HG03066 (cell line): Measurements from ENCODE around the gene ARAP1.

ENCODE experiments used
- ATAC-seq: cut with Tn5 transposase; IDR thresholded peaks from one replicate; pipeline ENCODE4 v1.9.1; 2021; ENCODE audit warnings: low read depth; ENCODE audit not compliant: unreplicated experiment

ARAP1 gene

DNA sequence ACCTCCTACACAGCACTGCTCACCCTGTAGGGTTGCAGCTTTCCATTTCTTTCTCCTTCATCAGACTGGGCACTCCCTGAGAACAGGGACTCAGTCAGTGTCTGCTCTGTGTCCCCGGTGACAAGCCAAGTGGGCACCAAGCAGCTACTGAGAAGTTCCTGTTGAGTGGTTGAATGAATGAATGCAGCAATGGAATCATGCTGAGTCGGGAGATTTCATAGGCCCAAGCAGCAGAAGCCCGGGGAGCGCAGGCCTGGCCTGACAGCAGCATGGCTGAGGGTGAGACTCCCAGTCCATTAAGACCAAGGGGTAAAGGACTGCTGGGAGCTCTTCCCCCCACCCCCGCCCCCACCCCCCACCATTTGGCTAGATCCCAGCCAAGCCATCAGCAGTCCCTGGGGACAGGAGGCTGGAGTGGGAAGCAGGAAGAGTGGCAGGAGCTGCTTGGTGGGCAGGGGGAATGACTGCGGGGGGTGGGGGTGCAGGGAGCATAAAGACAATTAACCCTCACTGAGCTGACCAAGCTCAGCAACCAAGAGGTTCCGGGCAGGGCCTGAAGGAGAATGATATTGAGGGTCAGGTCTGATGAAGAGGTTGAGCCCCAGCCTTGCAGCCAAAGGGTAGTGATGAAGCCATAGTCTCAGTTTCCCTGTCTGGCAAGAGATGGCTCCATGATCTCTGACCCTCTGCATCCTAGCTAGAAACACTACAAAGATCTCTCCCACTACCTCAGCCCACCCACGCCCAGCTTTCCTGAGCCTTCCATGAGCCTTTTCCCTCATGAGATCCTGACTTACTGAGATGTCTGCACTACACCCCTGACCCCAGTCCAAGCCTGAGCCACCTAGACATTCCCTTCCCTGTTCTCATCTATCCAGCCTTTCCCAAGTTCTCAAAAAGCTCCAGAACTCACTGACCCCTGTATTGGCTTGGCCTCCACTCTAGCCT is 80.8 kb downstream of the ARAP1 start:
- no peak for ATAC-seq

DNA sequence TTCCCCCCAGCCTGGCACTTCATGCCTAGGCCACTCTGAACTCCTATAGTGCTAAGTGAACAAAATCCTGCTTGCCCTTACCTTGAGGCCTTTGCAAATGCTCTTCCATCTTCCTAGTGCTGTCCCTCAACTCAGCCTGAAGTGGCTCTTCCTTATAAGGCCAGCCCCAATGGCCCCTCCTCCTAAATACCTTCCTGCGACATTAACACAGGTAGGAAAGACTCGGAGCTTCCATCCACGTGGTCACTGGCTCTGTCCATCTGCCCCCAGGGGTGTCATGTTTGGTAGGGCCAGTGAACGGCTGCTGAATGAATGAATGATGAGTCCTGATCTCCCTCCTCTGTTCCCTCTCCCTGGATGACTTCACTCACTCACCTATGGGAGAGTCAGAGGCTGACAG is 82.2 kb downstream of the ARAP1 start:
- ATAC-seq = no peak

DNA sequence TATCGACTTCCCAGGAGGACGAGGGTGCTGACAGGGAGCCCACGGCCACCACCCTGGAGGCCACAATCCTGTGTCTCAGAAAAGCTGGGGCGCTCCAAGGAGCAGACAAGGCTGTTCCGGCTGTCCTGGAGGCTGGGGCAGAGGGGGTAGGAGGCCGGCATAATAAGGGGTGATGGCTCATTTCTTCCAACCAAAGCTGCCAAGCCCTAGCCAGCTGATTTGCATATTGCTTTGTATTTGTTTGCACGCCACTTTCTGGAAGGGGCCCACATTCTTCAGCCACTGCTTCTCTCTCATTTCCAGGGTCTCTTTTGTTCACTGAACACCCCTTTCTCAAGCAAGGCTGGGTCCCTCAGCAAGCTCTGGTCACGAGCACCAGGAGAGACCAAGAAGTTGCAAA is 82.7 kb downstream of the ARAP1 start:
- no peak for ATAC-seq

DNA sequence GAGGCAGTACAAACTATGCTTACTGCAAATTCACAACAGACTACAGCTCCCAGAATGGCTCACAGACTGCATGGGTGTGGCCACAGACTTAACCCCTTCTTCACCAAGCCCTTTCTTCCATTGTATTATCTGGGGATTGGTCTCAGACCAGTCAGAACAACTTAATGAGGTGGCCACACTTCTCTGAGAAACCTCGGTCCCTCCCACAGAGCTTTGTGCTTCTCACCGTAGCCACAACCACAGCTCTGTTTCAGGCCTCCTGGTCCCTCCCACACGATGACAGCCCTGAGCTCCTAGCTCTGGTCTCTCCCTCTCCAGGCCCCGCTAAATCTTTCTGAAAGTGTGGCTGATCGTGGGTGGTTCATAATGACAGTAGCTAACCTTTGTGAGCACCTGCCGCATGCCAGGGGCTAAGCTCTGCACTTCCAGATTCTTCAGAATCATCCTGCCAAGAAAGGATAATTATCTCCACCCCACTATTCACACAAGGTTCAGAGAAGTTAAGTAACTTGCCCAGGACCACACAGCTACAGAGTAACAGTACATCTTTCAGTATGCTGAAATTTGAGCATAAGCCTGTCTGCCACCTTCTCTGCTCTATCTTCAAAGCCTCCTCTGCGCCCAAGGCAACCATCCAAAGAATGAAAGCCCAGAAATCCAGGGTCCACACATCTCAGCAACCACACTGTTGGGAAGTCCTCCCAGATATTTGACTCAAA is 83.4 kb downstream of the ARAP1 start:
- ATAC-seq = peak; percentile 78

DNA sequence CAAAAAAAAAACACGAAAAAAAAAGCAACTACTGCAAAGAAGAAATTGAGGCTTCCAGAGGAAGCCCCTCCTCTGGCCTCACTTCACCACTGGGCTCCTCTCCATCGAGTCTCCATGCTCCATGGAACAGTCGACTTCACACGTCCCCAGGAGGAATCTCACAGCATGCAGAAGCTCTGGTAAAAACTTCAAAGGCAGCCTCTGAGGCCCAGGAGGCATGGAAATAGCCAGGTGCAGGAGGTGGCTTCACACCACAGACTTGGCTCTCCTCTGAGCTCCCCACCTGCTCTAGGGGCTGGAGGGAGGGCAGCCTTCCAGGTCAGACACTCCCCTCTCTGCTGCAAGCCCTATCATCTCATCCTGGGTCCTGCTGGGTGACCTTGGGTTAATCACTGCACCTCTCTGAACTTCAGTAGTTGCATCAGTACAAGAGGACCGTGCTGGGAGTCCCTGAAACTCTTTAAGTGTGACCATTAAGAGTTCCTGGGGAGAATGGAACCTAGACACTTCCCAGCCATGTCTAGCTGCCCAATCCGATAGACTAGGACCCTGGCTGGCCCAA is 86.2 kb downstream of the ARAP1 start:
- no peak for ATAC-seq

DNA sequence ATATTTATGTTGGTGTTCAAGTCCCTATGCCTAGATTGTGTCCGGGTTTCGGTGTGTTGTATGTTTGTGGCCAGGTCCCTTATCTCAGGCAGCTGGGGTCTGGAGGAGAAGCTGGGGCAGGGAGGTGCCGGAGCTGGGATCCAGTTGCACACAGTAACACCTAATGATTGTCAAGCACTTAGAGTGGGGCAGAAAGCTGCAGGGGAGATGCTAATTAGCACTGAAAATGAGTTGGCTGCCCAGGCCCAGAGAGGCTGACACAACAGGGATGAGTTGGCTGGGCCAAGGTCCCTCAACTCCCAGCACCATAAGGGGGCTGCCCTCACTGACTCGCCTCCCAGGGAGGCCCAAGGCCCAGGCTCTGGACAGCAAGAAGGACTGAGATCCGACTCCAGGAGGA is 90.2 kb downstream of the ARAP1 start:
- ATAC-seq = no peak

DNA sequence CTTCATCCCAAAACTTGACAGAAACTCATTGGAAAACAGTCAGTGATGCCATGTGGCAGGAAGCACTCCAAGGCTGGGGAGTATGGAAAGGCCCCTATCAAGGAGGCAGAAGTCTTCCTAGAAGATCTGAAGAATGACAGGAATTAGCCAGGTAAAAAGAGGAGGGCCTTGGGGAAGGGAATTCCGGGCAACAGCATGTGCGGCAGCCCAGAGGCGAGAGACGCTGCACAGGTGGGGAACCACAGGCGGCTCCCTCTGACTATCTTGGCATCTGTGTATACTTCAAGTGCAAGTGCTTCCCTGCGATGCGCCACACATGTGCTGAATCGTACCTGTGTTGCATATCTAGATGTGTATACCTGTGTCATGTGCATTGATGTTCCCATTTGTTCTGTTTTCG is 90.7 kb downstream of the ARAP1 start:
- ATAC-seq = no peak

DNA sequence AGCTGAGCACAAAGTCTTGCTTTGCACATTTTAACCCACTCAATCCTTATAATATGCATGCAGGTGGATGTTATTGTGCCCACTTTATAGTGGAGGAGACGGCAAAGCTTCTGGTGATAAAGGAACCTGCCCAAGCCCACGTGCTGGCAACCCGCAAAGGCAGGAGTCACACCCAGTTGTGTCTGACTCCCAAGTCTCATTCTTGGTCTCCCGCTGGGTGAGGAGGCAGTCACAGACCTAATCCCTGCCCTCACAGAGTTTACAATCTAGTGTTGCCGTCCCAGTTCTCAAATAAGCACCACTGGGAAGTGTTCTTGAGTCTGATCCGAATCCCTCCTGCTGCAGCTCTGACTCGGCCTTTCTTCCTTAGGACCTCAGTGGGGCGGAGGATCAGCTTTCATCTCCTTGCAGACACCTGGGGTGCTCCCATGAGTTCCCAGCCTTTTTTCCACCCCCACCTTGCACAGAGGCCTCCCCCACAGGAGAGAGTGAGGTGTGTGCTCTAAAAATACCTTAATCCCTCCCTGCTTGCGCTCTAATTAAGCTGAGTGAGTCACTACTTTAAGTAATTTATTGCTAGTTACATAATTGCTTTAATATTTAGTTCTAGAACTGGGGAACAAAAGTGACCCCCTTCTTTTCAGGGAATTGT is 93.1 kb downstream of the ARAP1 start:
- no peak for ATAC-seq

DNA sequence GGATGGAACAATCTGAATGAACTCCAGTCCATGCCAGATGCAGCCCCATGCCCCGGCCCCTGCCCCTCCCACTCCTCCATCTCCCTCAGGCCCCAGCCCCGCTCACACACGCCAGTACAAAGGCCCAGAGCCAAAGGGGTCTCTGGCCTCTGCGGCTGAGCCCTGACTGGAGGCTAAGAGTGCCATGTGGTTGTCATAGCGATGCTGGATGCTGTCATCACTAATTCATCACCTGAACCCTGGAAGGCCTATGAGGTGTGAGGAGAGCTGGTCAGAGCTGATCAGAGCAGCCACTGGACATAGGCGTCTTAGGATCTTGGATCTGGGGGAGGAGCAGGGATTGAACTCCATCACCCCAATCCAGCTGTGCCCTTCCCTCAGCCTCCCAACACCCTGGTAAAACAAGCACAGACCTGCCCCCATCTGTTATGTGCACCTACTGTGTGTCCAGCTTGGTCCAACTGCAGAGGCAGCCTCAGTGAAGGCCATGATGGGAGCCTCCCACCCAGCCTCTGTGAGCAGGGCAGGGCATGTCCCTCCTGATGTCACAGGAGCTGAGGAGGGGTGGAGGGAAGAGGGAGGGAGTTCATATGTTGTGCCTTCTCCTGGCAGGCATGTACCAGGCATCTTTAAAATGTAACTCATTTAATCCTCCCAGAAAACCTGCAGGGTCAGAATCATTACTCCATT is 94.7 kb downstream of the ARAP1 start:
- ATAC-seq = no peak

DNA sequence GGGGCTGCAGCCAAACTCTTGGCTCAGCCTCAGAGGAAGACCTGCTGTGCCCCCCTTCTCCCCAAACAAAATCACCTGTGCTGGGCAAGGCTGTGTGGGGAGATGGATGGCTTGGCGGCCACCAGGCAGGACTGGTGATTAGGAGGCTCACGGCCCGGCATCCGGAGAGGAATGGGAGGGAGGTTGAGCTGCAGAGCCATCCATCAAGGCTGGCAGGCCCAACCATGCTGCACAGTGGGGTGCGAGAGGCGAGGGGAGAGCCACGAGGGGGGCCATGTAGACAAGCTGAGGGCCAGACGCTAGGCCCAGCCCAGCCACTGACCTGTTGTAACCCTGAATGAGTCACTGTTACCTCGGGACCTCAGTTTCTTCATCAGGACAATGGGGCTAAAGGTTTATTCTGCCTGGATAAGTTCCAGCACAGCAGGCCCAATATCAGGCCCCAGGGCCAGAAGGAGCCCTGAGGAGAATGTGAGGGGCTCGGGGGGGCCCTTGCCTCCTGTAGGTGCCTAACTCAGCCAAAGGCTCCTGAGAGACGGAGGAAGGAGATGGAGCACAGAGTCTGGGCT is 96.2 kb downstream of the ARAP1 start:
- no peak for ATAC-seq

DNA sequence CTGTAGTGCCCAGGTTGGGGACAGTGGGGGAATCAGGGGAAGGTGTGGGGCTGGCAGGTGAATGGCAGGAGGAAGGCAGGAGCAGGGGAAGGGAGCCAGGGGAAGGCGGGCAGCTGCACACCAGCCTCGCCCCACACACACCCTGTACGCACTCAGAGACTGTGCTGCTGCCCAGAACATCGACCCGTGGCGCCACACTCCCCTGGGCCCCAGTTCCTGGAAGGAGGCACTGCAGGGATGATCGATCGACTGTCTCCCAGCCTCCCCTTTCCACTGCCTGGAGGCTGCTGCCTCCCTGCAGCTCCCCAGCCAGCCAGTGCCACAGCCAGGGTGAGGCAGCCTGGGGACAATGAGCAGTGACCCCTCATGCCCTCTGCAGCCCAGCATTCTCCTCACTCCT is 97.2 kb downstream of the ARAP1 start:
- no peak for ATAC-seq

DNA sequence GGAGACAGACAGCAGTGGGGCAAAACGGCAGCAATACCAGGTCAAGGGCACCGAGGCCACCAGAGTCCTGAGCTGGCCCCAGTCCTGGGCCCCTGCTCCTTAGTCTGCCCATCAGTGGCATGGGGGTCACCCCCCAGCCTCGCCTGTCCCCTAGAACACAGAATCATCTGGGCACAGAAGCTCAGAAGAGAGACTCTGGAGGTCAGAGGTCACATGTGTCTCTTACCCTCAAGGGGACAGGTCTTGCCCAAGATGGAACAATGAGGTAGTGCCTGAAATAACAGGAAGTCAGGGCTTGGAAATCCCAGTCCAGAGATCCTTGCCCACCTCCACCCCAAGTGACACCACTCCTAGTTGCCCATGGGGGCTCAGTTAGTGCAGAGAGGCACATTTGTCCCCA is 98.6 kb downstream of the ARAP1 start:
- no peak for ATAC-seq

DNA sequence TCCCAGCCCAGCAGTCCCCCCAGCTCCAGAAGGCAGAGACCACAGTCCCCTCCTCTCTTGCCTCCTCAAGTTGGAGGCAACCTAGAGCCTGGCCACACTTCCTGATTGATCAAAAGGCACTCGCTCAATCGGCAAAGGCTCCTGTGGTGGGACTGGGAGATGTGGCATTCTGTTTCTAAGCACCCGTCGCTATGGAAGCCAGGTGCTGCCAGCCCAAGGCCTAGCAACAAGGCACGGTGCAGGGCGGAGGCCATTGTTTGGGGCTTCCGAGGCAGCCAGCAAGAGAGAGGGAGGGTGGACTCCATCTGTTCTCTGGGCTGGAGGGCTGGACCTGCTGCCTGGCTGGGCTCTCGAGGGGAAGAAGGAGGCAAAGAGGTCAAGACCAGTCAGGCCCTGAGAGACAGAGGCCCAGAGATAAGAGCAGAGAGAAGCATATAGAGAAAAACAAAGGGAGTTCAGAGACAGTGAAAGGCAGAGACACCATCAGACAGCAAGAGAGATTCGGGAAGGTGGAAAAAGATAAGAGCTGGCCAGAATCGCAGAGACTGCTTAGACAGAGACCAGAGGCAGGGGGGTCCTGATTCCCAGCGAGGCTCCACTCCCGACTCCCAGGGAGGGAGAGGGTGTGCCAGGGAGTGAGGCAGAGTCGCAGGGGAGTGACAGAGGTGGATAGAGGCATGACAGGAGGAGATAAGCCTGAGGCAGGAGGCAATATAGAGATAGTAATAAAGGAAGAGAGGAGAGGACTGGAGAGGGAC is 99.2 kb downstream of the ARAP1 start:
- ATAC-seq = no peak

DNA sequence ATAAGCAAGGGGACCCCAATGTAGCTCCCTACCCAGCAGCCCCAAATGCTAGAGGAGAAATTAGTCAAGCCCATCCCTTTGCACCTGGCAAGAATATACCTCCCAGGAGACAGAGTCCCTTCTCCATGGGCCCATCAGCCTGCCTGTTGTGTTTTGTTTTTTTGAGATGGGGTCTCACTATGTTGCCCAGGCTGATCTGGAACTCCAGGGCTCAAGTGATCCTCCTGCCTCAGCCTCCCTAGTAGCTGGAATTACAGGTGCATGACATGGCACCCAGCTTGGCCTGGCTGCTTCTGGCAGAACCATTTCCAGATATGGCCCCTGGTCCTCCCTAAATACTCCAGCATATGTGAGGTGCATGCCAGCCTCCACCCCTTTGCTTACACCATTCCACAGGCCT is 100.1 kb downstream of the ARAP1 start:
- no peak for ATAC-seq

DNA sequence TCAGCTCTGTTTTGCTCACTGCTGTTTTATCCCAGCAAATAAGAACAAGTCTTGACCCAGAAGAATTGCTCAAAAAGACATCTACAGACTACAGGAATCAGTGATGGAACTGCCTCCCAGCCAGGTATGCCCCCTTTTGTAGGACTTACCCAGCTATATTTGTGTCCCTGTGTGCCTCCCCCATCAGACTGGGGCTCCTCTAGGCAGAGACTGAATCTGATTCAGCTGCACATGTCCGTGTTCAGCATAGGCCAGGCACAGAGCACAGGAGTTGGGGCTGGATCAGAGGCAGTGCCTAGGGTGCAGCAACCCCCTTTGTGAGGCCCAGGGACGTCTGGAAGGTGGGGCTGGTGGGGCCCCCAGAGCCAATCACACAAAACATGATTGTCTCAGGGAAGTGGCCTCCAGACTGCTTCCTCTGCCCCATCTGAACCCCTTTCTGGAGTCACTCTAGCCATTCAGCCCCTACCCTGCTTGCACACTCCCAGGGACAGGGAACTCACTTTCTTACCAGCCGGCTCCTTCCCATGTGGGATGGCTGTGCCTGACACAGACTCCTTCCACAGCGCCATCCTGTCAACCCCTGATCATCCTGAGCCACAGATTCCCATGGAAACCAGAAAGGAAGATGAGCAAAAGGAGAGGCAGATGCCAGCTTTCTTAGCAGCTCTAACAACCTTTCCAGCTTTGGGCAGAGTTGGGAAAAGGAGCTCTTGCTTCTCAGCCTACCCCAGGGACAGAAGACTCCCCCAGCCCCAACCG is 102.8 kb downstream of the ARAP1 start:
- ATAC-seq = no peak

DNA sequence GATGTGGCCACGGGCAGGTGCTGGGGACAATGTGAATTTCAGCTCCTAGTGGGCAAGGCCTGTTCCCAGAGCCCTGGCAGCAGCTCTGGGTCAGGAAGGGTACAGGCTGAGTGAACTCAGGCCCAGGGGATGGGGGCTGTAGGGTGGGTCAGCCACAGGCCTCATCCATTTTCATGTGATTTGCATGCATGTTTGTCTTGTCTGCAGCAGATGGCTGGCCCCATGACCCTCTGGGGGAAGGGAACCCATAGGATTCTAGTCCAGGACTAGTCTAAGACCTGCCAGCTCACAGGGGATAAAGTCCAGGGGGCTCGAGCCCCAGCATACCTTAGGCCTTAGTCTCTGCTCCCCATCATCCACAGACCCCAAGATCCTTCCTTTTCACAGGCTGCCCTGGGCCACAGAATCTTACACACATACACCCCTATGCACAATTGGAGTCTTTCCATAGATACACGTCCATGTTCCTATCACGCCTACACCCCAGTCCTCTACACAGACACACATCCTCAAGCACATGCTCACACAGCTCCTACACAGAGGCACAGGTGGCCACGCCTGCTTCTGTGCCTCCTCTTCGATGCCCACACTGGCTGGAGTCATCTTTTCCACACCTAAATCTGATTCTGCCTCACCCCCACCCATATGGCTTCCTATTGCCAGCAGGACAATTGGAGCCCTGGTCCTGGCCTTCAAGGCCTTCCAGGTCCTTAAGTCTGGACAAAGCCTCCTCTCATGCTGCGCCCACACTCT is 103.6 kb downstream of the ARAP1 start:
- ATAC-seq = no peak

DNA sequence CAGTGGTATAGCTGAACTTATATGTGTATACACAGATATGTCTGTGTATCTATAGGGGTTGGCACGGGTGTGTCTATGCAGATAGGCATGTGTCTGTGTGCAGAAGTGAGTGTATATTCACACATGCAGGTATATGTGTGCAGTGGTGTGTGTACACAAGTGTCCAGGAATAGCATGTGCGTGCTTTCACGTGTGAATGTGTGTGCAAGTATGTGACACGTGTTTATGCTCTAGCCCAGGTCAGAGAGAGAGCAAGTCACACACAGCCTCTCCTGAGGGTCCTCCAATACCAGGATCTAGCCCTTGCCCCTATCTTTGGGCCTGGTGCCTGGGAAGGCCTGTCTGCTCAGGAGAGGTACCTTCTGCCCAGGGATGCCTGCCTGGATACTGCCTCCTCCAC is 104.3 kb downstream of the ARAP1 start:
- ATAC-seq = no peak

DNA sequence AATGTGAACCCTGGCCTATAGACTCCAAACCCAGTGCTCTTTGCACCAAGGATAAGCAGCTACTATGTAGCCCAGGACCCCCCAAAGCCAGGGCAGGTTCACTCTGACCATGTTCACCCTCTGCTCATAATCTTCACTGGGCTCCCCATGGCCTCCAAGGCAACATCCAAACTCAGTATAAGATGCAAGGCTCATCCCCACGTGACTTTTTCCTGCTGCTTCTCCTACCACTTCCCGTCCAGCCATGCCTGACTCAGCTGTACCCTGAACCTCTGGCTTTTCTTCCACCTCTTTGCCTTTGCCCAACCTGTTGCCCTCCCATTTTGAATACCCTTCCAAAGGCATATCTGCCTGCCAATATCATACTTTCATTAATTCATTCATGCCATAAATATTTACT is 105.7 kb downstream of the ARAP1 start:
- no peak for ATAC-seq
